HUDEP-2 (cell line): ENCODE measurements around the gene STX5.
A peak's percentile ranks its signal among the peaks of the same experiment; 100 is the strongest.
"Not testable (repeated sequence)": the region's sequence is repeated elsewhere in the genome, so short reads cannot be mapped to it uniquely, and the experiment has no call there.

Experiments
- DNase-seq, 76 experiments: peaks; one replicate each; lab custom pipeline; 2025; ENCODE audit not compliant: unreplicated experiment in 76 of 76; lab: John Stamatoyannopoulos, UW

STX5 gene

DNA sequence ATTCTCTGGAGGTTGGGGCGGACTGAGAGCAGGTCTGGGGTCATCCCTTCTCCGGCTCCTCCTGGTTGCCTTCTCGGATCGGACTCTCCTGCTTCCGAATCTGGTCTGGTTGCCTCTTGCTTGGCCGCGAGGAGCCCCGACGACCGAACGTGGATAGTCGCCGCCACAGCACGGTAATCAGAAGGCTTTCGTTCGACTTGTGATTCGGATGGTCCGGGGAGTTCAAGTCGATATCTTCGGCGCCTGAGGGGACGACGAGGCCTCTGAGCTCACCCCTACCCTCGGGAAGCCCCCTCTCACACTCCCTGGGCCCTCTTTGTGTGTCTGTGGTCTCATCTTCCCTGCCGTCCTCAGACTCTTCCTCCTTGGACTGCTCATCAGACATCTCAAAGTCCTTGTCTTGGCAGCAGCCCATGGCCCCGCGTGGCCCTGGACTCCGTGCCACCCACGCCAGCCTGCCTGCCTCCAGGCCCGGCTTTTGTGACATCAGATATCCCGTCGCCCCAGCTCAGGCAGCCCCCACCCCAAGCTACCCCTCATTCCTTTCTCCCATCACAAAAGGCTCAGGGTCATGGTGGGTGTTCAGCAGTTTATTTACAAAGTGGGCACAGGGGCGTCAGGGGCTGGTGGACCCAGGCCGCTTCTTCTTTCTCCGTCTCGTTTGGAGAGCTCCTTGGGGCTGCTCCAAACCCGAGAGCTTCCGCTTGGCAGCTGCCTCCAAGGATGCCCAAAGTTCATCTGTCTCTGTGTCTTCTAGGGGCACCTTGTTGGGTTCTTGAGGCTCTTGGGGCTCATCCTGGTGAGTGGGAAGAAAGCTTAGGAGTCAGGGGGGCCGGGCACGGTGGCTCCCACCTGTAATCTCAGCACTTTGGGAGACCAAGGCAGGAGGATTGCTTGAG lies 734 bp upstream of the STX5 start, which contains the start of gene TEX54:
Gene TEX54 (minus strand): TSS at position 506 of the 899 bp plus-strand sequence.
- DNase-seq: peak in 11 of 76 experiments; percentile 23 to 89 (median 39)

DNA sequence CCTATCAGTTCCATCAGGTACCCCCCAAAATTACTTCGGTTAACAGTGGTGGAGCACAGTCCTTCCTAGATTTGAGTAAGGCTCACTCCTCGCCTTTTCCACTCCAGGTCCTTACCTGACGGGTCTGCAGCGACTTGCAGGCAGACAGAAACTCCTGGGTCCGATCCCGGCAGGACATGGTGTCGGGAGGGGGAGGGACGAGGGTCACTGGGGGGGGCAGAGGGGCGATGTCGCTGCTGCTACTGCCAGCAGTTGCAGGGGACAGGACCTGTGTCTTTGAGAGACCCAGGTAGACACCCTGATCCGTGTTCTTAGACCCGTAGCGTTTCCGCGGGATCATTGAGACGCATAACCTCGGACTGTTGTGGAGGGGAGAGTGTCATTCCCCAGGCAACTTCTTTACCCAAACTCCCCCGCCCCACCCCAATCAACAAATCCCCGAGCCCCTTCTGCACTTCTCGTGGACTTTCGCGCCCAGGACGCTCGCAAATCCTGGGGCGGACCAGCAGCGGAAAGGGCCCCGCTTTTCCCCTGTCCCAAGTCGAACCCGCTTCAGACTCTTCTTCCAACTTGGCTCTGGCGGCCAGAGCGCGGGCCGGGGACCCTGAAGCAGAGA lies 839 bp downstream of the STX5 start:
- DNase-seq: peak in 1 of 76 experiments; percentile 37

- not testable (repeated sequence) for DNase-seq
These were observed 3.7 kb downstream of the STX5 start for GRCh38 chr11:62828130-62828529.

GRCh38 chr11:62823677-62824076 lies 8.2 kb downstream of the STX5 start:
- DNase-seq: no peak

- DNase-seq: no peak
These were observed 14.7 kb downstream of the STX5 start for GRCh38 chr11:62817129-62817528.

DNA sequence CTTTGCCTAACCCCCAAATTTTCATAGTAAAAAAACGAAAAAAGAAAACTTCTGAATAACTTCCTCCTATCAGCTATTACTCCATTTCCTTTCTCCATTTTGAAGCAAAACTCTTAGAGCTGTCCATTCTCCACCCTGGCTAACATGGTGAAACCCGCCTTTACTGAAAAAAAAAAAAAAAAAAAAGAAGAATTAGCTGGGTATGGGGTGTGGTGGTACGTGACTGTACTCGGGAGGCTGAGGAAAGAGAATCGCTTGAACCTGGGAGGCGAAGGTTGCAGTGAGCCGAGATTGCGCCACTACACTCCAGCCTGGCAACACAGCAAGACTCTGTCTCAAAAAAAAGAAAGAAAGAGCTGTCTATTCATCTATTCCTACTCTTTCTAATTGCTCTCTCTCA lies 15.3 kb downstream of the STX5 start:
- no peak for DNase-seq

GRCh38 chr11:62811659-62812058 lies 20.2 kb downstream of the STX5 start:
- no peak for DNase-seq

- DNase-seq: no peak
These were observed 21.1 kb downstream of the STX5 start for GRCh38 chr11:62810748-62811147.

DNA sequence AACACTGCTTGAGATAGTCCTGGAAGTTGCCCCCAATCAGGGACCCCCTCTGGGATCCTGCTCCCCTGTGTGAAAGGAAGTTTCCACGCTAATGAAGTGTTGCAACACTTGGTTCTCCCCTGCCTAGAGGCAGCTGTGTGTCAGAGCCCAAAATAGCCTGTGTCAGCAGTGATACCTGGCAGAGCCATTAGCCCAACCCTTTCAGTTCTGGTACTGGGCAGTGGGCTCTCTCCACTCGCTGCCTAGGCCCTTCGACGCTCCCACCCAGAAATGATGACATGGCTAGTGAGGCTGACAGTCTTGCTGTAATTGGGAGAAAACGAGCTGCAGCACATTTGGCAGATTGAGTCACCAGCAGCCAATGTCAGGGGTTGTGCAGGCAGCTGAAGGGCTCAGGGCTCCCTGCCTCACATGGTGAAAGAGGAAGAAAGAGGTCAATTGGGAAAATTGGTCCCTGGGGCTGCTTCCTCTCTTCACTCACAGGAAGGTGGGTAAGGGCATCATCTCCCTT lies 25.2 kb downstream of the STX5 start:
- DNase-seq: no peak

GRCh38 chr11:62805961-62806441 lies 25.9 kb downstream of the STX5 start:
- DNase-seq: peak in 8 of 76 experiments; percentile 12 to 44 (median 27)

- DNase-seq: peak in 74 of 76 experiments; percentile 48 to 96 (median 89)
These were observed 26.6 kb downstream of the STX5 start, which contains the start of gene NXF1 for GRCh38 chr11:62805076-62805892. TSS of gene NXF1 (minus strand) at chr11:62805440. CDS start at chr11:62805356, 84 bp downstream.

GRCh38 chr11:62804310-62805075 lies 27.4 kb downstream of the STX5 start:
- DNase-seq: peak in 1 of 76 experiments; percentile 25

DNA sequence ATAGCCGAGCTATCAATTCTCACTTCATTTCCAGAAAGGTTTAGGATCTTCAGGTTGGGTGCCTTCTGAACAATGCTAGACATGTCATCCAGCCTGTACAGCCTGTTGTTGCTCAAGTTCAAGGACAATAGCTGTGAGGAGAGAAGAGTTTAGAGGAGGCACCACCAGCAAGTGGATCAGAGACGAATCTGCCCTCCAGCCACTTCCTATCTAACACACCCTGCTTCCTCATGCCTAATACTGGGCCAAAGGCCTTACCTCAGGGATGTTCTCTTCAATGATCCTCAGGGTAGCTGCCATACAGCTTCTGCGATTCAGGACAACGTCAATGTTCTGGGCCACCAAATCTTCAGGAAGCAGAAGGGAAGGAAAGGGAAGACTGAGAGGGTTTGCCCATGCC lies 30.8 kb downstream of the STX5 start:
- no peak for DNase-seq

- DNase-seq: no peak
These were observed 32.4 kb downstream of the STX5 start for GRCh38 chr11:62799486-62799885.

DNA sequence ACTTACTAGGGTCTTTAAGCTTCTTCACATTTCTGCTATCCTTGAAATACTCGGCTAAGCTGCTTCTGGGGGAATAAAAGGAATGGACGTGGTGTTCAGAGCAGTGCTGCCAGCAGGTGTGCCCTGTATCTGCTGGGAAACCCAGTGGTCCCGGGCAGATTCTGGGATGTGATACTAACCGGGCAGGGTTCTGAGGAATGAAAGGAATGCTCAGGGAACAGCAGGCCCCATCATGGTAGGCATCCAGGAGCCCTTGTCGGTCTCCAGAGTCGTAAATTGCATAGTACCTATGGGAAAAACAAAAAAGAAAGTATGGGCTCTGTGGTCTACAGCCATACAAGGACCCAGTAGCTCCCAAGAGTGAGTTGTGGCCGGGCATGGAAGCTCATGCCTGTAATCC lies 35.6 kb downstream of the STX5 start:
- no peak for DNase-seq

- DNase-seq: no peak
These were observed 37.6 kb downstream of the STX5 start for GRCh38 chr11:62794201-62794775.

DNA sequence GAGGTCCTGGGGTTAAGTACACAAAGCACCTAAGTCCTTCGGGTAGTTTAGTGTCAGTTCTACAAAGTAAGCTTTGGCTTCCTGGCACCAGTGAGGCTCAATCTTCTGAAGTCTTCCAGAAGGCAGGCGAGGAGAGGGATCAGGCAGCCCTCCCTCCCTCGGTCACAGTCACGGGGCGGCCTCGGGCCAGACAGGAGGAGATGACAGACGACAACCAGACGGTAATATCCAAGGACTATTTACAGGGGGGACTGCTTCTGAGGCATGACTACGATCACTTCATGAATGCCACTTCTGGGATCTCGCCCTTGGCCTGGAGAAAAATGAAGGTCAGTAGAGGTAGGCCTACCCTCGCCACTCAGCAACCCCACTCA lies 39.7 kb downstream of the STX5 start:
- peak in 1 of 76 experiments; percentile 31 for DNase-seq

DNA sequence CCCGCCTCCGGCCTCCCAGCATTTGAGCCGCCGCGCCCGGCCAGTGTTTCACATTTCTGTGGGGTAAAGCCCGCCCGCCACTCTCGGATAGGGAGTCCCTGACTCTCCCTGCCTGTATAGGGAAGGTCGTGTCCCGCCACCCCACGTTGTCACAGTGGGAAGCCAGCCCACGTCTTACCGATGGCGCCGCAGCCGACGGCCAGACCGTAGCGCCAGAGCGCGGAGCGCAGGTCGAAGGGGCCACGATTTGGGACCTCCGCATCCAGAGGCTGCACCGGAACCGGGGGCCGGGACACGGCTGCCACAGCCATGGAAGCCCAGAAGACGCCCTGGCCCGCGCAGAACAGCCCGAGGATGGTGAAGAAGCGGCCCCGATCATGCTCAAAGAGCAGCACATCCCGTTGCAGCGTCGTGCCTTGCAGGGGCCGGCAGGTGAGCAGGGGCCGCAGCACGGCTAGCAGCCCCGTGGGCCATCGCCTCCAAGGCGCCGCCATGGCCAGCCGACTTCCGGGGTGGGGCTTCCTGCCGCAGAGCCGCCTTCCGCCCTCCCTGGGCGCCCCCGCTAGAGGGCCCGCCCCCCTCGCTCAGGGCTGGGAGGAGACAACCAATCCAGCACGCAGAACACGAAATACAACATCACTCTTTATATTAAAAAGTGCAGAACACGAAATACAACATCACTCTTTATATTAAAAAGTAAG lies 40.2 kb downstream of the STX5 start, which contains the start of gene TMEM223:
Gene TMEM223 (minus strand): TSS at position 506 of the 701 bp plus-strand sequence. CDS start 12 bp downstream, at position 494.
- peak in 70 of 76 experiments; percentile 19 to 88 (median 70) for DNase-seq

- DNase-seq: no peak
These were observed 42.3 kb downstream of the STX5 start for GRCh38 chr11:62789576-62789975.
